ENCODE measurements around the gene TEAD1. TPM values are rescaled to one million over a fixed set of nuclear protein-coding genes. Genes with fewer than 3 reads are reported as not detected.

Gene TEAD1
- total and polyA plus RNA-seq, 9 of the 15 experiments (the other 6 are each of a cell fraction or from before 2014, with no cell fraction given): 1.7 to 17.7 (median 10.8) TPM

DNA sequence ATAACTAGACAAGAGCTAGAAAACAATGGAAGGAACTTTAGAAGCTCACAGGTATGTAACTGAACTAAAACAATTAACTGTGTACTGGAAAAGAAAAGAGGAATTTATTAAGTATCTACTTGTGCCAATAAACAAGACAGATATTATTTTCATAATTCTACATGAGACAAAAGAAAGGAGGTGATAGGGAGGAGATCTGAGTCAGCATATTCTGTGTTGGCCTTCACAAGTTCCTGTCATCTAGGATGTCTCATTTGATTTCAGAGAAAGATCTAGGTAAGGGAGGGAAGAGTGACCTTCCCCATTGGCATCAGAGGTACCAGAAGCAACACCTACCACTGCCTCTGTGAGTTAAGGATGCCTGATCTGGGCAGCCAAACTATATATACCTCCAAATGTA, 34.8 kb upstream of the TEAD1 start (continued):
- TF ChIP-seq, protein P1, sequence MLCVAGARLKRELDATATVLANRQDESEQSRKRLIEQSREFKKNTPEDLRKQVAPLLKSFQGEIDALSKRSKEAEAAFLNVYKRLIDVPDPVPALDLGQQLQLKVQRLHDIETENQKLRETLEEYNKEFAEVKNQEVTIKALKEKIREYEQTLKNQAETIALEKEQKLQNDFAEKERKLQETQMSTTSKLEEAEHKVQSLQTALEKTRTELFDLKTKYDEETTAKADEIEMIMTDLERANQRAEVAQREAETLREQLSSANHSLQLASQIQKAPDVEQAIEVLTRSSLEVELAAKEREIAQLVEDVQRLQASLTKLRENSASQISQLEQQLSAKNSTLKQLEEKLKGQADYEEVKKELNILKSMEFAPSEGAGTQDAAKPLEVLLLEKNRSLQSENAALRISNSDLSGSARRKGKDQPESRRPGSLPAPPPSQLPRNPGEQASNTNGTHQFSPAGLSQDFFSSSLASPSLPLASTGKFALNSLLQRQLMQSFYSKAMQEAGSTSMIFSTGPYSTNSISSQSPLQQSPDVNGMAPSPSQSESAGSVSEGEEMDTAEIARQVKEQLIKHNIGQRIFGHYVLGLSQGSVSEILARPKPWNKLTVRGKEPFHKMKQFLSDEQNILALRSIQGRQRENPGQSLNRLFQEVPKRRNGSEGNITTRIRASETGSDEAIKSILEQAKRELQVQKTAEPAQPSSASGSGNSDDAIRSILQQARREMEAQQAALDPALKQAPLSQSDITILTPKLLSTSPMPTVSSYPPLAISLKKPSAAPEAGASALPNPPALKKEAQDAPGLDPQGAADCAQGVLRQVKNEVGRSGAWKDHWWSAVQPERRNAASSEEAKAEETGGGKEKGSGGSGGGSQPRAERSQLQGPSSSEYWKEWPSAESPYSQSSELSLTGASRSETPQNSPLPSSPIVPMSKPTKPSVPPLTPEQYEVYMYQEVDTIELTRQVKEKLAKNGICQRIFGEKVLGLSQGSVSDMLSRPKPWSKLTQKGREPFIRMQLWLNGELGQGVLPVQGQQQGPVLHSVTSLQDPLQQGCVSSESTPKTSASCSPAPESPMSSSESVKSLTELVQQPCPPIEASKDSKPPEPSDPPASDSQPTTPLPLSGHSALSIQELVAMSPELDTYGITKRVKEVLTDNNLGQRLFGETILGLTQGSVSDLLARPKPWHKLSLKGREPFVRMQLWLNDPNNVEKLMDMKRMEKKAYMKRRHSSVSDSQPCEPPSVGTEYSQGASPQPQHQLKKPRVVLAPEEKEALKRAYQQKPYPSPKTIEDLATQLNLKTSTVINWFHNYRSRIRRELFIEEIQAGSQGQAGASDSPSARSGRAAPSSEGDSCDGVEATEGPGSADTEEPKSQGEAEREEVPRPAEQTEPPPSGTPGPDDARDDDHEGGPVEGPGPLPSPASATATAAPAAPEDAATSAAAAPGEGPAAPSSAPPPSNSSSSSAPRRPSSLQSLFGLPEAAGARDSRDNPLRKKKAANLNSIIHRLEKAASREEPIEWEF (CRISPR knock-in tag; IDR thresholded peaks at IDR 0.05): no peak
- TF ChIP-seq MAFK (IDR thresholded peaks at IDR 0.05; ENCODE audit: low read length): peak; percentile 95
- TF ChIP-seq, protein P2, sequence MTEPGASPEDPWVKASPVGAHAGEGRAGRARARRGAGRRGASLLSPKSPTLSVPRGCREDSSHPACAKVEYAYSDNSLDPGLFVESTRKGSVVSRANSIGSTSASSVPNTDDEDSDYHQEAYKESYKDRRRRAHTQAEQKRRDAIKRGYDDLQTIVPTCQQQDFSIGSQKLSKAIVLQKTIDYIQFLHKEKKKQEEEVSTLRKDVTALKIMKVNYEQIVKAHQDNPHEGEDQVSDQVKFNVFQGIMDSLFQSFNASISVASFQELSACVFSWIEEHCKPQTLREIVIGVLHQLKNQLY (CRISPR knock-in tag; conservative IDR thresholded peaks at IDR 0.05): no peak
- TF ChIP-seq, protein P3, sequence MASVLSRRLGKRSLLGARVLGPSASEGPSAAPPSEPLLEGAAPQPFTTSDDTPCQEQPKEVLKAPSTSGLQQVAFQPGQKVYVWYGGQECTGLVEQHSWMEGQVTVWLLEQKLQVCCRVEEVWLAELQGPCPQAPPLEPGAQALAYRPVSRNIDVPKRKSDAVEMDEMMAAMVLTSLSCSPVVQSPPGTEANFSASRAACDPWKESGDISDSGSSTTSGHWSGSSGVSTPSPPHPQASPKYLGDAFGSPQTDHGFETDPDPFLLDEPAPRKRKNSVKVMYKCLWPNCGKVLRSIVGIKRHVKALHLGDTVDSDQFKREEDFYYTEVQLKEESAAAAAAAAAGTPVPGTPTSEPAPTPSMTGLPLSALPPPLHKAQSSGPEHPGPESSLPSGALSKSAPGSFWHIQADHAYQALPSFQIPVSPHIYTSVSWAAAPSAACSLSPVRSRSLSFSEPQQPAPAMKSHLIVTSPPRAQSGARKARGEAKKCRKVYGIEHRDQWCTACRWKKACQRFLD (CRISPR knock-in tag; IDR thresholded peaks at IDR 0.05): no peak
